Right atrium auricular region (tissue), 2 donors: ENCODE data around the gene NEDD9. TPM values are rescaled to one million over a fixed set of nuclear protein-coding genes. Genes with fewer than 3 reads are reported as not detected.

Experiments used
- DNase-seq: peaks from one replicate; pipeline ENCODE4 v3.0.0-alpha.2; 2019; ENCODE audit warnings: low spot score
- H3K27ac ChIP-seq, 2 donors: fragments of 200-600 bp; sonication (generic); 1 replicate in 1 of 2; 2 replicates in 1 of 2; pipeline ENCODE4 v1.5.1; 2016 to 2019
- H3K27me3 ChIP-seq, 2 donors: fragments of 200-600 bp; sonication (generic); one replicate each; pipeline versions ENCODE4 v1.5.1 to v1.6.0; 2017 to 2019
- H3K36me3 ChIP-seq: fragments of 200-600 bp; sonication (generic); one replicate; pipeline ENCODE4 v1.5.1; 2016
- H3K4me1 ChIP-seq, 2 donors: fragments of 200-600 bp; sonication (generic); one replicate each; pipeline versions ENCODE4 v1.5.1 to v1.6.0; 2017 to 2019
- H3K4me3 ChIP-seq, 2 donors: fragments of 200-600 bp; sonication (generic); 1 replicate in 1 of 2; 2 replicates in 1 of 2; pipeline ENCODE4 v1.5.1; 2017 to 2019; ENCODE audit warnings: mild to moderate bottlenecking in 1 of 2, moderate library complexity in 1 of 2
- H3K9me3 ChIP-seq, 2 donors: fragments of 200-600 bp; sonication (generic); one replicate each; pipeline ENCODE4 v1.5.1; 2019
- total RNA-seq, 2 donors: library from RNA; depleted of rRNA; stranded (reverse); fragments of >200 nt; gene quantifications; one replicate each; pipeline ENCODE4 v1.1.0, GENCODE V29; 2016
- TF ChIP-seq, protein P1 (sequence below), 2 donors: fragments of 200-600 bp; sonication (generic); IDR thresholded peaks; one replicate each; pipeline ENCODE4 v1.5.1; 2019; ENCODE audit warnings: antibody characterized with exemption in 2 of 2

The NEDD9 gene
- total RNA-seq, 2 donors from 2014 or later: 47.3 to 56.2 TPM

DNA sequence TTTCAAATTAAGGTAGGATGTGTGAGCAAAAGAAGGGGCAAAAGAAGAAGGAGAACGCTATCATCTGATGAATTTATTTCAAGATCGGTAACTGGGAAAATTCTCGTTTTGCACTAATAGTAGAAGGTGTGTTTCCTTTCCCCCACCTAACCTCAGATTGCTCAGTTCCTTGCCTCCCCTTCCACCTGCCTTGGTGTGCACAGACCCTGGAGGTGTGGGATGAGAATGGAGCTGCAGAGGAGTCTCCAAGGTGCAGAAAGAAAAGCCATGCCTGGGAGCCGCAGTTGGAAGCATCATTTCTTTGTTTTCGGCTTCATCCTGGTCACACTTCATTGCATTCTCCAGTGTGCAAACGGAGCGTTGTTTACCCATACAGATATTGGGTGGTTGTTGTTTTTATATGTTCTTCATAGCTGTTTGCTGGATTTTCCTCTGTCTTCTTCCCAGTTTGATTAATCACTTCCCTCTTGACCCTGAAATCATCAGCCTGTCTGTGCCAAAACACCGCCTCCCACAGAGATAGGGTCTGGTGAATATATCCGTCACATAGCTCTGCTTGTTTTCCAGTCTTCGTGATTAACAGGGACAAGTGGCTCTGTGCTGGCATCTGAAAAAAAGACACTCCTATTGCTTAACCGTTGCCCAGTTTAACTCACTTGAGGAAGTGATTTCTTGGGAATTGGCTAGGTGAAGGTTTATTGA lies 40.2 kb upstream of the NEDD9 start:
- Histone ChIP-seq H3K9me3 (no peaks in the 10 kb centered on the region), H3K27ac (no peak overlapping the region), H3K27me3 (no peaks in the 10 kb centered on the region), H3K4me3 (no peak overlapping the region), H3K36me3 (no peaks in the 10 kb centered on the region), H3K4me1 (peaks cover 0 to 17% of the 10 kb centered on the region in 2 donors)
- DNase-seq: no peak
- TF ChIP-seq, protein P1, sequence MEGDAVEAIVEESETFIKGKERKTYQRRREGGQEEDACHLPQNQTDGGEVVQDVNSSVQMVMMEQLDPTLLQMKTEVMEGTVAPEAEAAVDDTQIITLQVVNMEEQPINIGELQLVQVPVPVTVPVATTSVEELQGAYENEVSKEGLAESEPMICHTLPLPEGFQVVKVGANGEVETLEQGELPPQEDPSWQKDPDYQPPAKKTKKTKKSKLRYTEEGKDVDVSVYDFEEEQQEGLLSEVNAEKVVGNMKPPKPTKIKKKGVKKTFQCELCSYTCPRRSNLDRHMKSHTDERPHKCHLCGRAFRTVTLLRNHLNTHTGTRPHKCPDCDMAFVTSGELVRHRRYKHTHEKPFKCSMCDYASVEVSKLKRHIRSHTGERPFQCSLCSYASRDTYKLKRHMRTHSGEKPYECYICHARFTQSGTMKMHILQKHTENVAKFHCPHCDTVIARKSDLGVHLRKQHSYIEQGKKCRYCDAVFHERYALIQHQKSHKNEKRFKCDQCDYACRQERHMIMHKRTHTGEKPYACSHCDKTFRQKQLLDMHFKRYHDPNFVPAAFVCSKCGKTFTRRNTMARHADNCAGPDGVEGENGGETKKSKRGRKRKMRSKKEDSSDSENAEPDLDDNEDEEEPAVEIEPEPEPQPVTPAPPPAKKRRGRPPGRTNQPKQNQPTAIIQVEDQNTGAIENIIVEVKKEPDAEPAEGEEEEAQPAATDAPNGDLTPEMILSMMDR (IDR thresholded peaks at IDR 0.05): no peak

DNA sequence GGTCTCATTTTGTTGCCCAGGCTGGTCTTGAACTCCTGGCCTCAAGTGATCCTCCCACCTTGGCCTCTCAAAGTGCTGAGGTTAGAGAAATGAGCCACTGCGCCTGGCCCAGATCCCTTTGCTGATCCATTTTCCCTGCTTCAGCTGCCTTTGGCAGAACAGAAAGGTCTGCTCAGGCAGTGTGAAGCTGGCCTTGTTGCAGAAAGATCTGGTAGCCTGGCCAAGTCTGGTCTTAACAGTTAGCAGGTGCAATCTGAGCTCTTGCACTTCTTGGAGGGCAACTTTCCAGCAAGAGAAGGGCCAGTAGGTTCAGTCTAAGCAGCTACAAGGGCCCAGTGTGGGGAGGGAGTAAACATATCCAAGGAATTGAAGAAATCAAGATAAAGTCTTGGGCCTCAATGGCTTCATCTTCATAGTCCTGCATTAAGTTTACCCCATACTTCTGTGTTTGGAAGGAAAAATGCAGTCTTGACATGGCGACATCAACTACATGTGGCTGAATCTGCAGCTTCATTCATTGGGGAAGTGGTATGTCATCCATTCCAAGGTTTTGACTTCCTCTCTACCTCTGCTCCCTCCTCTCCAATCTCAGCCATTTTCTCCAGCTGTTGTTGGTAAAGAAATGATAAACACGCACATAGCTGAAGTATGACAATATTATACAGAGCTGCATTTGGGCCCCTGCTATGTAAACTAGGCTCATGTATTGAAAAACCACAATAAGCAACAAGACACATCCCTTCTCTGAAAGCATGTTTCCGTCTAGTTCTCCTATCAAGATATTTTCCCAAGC lies 39.0 kb upstream of the NEDD9 start:
- Histone ChIP-seq H3K36me3 (no peaks in the 10 kb centered on the region), H3K27me3 (no peaks in the 10 kb centered on the region), H3K27ac (no peak overlapping the region), H3K9me3 (no peaks in the 10 kb centered on the region), H3K4me1 (peaks cover 0 to 9% of the 10 kb centered on the region in 2 donors), H3K4me3 (no peak overlapping the region)
- no peak for DNase-seq
- TF ChIP-seq, protein P1 (IDR thresholded peaks at IDR 0.05): no peak

DNA sequence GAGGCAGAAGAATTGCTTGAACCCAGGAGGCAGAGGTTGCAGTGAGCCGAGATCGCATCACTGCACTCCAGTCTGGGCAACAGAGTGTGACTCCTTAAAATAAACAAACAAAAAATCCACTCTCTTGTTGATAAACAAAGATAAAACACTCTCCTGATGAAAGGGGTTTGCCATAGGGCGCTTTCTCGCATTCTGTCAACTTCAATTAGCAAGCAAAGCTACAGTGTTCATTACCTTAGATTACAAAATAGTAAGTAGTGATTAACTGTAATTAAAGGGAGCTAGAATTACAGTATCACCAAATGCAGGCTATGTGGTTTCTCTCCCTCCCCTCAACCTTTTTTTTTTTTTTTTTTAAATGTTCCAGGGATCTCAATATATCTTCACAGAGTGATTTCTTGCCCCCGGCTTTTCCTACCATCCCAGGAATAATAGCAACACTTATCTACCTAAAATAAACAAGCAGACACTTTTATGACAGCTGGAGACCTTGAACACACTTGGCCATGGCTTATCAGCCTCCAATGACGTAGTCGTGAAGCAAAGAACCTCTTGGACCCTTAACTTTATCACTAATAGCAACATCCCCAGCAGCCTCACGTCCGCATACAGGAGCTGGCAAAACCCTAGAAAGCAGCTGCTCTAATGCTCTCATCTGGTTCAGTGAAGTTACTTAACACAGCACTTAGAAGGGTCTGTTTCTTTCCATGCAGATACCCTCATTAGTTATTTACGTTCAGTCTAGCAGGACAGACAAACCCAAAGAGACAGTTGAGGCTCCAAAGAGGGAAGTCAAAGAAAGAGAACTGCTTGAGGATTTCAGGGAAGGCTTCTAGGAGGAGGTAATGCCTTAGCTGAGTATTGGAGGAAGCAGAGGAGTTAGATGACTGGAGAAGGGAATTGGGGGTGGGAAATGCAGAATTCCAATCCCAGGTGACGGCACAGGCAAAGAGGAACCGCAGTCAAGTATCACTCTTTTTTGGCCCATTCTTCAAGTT lies 37.9 kb upstream of the NEDD9 start:
- peak; percentile 74 for DNase-seq
- no peak overlapping the region for H3K27ac ChIP-seq
- no peak overlapping the region for H3K4me3 ChIP-seq
- H3K4me1 ChIP-seq: peaks cover 0 to 9% of the 10 kb centered on the region in 2 donors
- TF ChIP-seq, protein P1 (IDR thresholded peaks at IDR 0.05): no peak
- no peaks in the 10 kb centered on the region for H3K27me3 ChIP-seq
- H3K36me3 ChIP-seq: no peaks in the 10 kb centered on the region
- H3K9me3 ChIP-seq: no peaks in the 10 kb centered on the region

DNA sequence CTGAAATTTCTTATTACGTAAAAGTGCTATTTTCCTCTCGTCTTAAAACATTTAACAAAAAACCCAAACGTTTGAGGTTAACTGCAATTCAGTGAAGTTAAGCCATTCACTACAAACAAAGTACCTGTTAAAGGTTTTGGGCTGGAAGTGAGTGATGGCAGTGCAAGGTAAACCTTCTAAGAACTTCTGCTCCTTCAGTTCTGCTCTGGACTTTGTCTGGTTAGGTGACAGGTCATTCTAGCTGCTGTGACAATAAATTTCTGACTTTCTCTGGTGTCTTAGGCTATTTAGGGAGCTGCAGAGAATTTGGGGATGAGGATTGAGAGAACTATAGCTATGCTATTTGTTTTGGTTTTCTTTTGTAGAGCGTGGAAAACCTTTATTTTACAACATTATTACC lies 36.5 kb upstream of the NEDD9 start:
- H3K4me1 ChIP-seq: peaks cover 0 to 11% of the 10 kb centered on the region in 2 donors
- no peaks in the 10 kb centered on the region for H3K9me3 ChIP-seq
- H3K4me3 ChIP-seq: no peak overlapping the region
- TF ChIP-seq, protein P1 (IDR thresholded peaks at IDR 0.05): no peak
- H3K27me3 ChIP-seq: no peaks in the 10 kb centered on the region
- no peak for DNase-seq
- H3K36me3 ChIP-seq: no peaks in the 10 kb centered on the region
- H3K27ac ChIP-seq: no peak overlapping the region

DNA sequence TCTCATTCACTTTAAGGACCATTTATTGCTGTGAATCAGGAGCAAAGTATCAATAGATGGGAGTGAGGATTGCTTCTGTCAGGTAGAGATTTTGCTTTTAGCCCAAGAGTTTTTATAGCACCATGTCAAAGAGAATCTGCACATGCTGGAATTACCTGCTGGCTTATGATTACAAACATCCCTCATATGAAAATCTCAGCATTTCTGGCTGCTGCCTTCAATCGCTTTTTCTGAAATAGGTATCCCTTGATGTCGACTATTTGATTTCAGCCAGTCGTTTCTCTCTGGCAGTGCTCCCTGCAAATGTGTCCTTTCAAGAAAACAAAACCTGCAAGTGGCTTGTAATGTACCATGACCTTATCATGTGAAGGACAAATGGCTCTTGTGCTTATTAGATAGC lies 34.5 kb upstream of the NEDD9 start:
- H3K4me3 ChIP-seq: no peak overlapping the region
- H3K36me3 ChIP-seq: no peaks in the 10 kb centered on the region
- H3K27ac ChIP-seq: no peak overlapping the region
- TF ChIP-seq, protein P1 (IDR thresholded peaks at IDR 0.05): no peak
- no peaks in the 10 kb centered on the region for H3K27me3 ChIP-seq
- no peak for DNase-seq
- H3K4me1 ChIP-seq: peaks cover 0 to 31% of the 10 kb centered on the region in 2 donors
- no peaks in the 10 kb centered on the region for H3K9me3 ChIP-seq
